ENCODE measurements around the gene MAP2K5. TPM values are rescaled to one million over a fixed set of nuclear protein-coding genes. Genes with fewer than 3 reads are reported as not detected.
"Not testable (repeated sequence)": the region's sequence is repeated elsewhere in the genome, so short reads cannot be mapped to it uniquely, and the experiment has no call there.

The MAP2K5 gene
- total RNA-seq, 2 experiments from 2014 or later = 18.0 to 26.7 TPM

GRCh38 chr15:67606742-67607141 lies 64.2 kb downstream of the MAP2K5 start:
- DNase-seq (no peak), ATAC-seq (no peak)
- H3K9me3 Mint-ChIP-seq (ENCODE audit: low read depth) = no peaks in the 10 kb centered on the region
- no peak overlapping the region for H3K4me3 Mint-ChIP-seq
- no peak overlapping the region for H3K27ac Mint-ChIP-seq
- no peaks in the 10 kb centered on the region for H3K4me1 Mint-ChIP-seq
- POLR2A ChIA-PET = no interaction called here
- H3K36me3 Mint-ChIP-seq (ENCODE audit: low read depth) = peaks cover 6% of the 10 kb centered on the region
- CTCF ChIA-PET = no interaction called here
- intact Hi-C loops (cut with DNase I, micrococcal nuclease) = no loop called here
- H3K27me3 Mint-ChIP-seq = no peaks in the 10 kb centered on the region

GRCh38 chr15:67607329-67607728 lies 64.8 kb downstream of the MAP2K5 start:
- Mint-ChIP-seq H3K9me3 (ENCODE audit: low read depth) (no peaks in the 10 kb centered on the region), H3K4me3 (no peak overlapping the region), H3K36me3 (ENCODE audit: low read depth) (peaks cover 6% of the 10 kb centered on the region), H3K4me1 (no peaks in the 10 kb centered on the region), H3K27me3 (no peaks in the 10 kb centered on the region), H3K27ac (no peak overlapping the region)
- DNase-seq = no peak
- ChIA-PET CTCF (no interaction called here), POLR2A (no interaction called here)
- intact Hi-C loops (cut with DNase I, micrococcal nuclease) = no loop called here
- no peak for ATAC-seq

DNA sequence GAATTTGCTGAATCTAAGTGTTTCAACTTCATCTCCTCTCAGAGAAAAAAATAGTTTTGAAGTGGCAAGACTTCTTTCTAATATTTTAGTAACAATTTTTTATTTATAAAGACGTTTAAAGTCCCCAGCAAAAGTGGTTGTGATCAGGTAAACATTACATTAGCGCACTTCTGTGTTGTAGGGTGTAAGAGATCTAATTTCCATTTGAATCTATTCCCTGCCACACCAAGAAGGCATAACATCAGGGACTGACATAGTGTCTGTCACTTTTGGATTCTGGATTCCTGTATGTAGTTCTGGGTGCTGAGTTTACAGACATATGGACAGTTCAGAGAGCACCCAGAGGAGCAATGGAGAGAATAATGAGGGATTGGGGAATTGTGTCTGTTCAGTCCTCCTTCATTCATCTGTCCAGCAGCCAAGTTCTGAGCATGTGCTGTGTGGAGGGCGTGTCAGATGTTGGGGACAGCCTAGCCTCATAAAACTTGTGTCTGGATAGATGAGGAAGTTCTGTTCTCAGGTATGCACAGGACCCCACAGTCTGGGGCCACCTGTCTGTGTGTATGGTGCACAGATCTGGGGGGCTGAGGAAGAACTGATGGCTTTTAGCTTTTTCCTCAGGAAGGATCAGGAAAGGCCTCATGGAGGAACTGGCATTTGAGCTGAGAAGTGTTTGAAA lies 65.6 kb downstream of the MAP2K5 start:
- intact Hi-C loops (cut with DNase I, micrococcal nuclease) = no loop called here
- Mint-ChIP-seq H3K27ac (no peak overlapping the region), H3K9me3 (ENCODE audit: low read depth) (no peaks in the 10 kb centered on the region), H3K4me3 (no peak overlapping the region), H3K27me3 (no peaks in the 10 kb centered on the region), H3K4me1 (no peaks in the 10 kb centered on the region), H3K36me3 (ENCODE audit: low read depth) (peaks cover 6% of the 10 kb centered on the region)
- POLR2A ChIA-PET = no interaction called here
- CTCF ChIA-PET = no interaction called here
- DNase-seq (no peak), ATAC-seq (no peak)

GRCh38 chr15:67608638-67608959 lies 66.1 kb downstream of the MAP2K5 start:
- H3K9me3 Mint-ChIP-seq (ENCODE audit: low read depth) = no peaks in the 10 kb centered on the region

DNA sequence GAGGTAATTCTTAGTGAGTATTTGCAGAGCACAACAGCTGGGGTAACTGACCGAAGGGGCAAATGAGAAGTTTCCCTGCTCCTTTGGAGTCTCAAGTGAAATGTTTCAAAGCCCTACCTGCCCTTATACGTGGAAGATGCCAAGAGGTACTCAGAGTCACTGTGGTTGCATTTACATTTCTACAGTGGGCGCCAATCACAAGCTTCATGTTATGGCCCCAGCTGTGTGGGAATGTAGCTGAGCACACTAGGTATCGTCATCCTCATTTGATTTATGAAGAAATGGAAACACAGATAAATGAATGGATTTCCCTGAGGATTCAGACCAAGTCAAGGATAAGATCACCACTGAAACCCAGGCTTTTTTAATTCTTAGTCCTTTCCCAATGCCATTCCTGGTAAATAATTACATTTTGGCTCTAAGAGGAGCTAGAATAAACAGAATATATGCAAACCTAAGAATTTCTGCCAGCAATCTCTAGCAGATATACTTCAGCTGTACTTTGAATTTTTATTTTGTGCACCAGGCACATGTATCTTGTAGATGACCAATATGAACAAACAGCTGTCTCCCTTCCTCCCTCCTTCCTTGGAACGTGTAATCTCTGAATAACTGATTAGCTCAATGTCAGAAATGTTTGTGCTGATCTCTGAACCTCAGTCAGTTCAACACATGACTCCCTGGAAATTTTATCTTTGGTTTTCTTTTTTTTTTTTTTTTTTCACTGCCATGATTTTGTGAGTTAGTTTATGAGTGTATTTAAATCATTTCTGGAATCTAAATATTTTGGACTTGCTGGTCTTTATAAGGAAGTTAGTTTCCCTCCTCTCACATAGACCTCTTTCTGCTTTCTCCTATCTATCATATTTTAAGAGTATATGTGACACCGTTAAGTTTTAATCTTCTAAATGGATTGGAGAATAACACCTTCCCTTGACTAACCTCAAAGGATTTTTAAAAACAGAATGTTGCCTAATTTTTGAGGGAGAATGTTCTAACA lies 69.2 kb downstream of the MAP2K5 start:
- H3K36me3 Mint-ChIP-seq (ENCODE audit: low read depth) = peaks cover 6% of the 10 kb centered on the region
- DNase-seq (no peak), ATAC-seq (no peak)
- no peaks in the 10 kb centered on the region for H3K9me3 Mint-ChIP-seq (ENCODE audit: low read depth)
- H3K27me3 Mint-ChIP-seq = no peaks in the 10 kb centered on the region
- H3K27ac Mint-ChIP-seq = no peak overlapping the region
- intact Hi-C loops (cut with DNase I, micrococcal nuclease) = no loop called here
- POLR2A ChIA-PET = no interaction called here
- H3K4me3 Mint-ChIP-seq = no peak overlapping the region
- H3K4me1 Mint-ChIP-seq = no peaks in the 10 kb centered on the region
- CTCF ChIA-PET = interaction anchor here (0.7 to 1.3 kb wide), 2 partner anchors 17 to 103 kb away, joined by 3 read pairs; no protein-coding TSS in a partner anchor

More at GRCh38 chr15:67608638-67608959, 66.1 kb downstream of the MAP2K5 start:
- Mint-ChIP-seq H3K27me3 (no peaks in the 10 kb centered on the region), H3K4me3 (no peak overlapping the region), H3K4me1 (no peaks in the 10 kb centered on the region), H3K36me3 (ENCODE audit: low read depth) (peaks cover 6% of the 10 kb centered on the region), H3K27ac (no peak overlapping the region)
- no peak for DNase-seq
- ChIA-PET POLR2A (no interaction called here), CTCF (no interaction called here)
- intact Hi-C loops (cut with DNase I, micrococcal nuclease) = no loop called here
- no peak for ATAC-seq

GRCh38 chr15:67613211-67613610 lies 70.7 kb downstream of the MAP2K5 start:
- Mint-ChIP-seq H3K9me3 (ENCODE audit: low read depth) (no peaks in the 10 kb centered on the region), H3K27ac (no peak overlapping the region), H3K4me1 (no peaks in the 10 kb centered on the region), H3K27me3 (no peaks in the 10 kb centered on the region), H3K4me3 (no peak overlapping the region), H3K36me3 (ENCODE audit: low read depth) (peaks cover 2% of the 10 kb centered on the region)
- intact Hi-C loops (cut with DNase I, micrococcal nuclease) = no loop called here
- POLR2A ChIA-PET = no interaction called here
- ATAC-seq = no peak
- DNase-seq = no peak
- CTCF ChIA-PET = interaction anchor here (0.9 to 1.4 kb wide), 3 partner anchors 43 to 155 kb away, joined by 3 to 4 read pairs (median 4); no protein-coding TSS in a partner anchor

GRCh38 chr15:67613708-67614107 lies 71.2 kb downstream of the MAP2K5 start:
- ChIA-PET CTCF (interaction anchor here (0.8 to 1.4 kb wide), 4 partner anchors 43 to 155 kb away, joined by 3 to 4 read pairs (median 4); no protein-coding TSS in a partner anchor), POLR2A (no interaction called here)
- intact Hi-C loops (cut with DNase I, micrococcal nuclease) = no loop called here
- DNase-seq (no peak), ATAC-seq (no peak)
- H3K9me3 Mint-ChIP-seq (ENCODE audit: low read depth) = no peaks in the 10 kb centered on the region
- no peak overlapping the region for H3K4me3 Mint-ChIP-seq
- no peaks in the 10 kb centered on the region for H3K27me3 Mint-ChIP-seq
- H3K36me3 Mint-ChIP-seq (ENCODE audit: low read depth) = no peaks in the 10 kb centered on the region
- H3K27ac Mint-ChIP-seq = no peak overlapping the region
- H3K4me1 Mint-ChIP-seq = no peaks in the 10 kb centered on the region

- H3K27ac Mint-ChIP-seq; ATAC-seq; H3K27me3 Mint-ChIP-seq; H3K4me1 Mint-ChIP-seq; intact Hi-C loops (cut with DNase I, micrococcal nuclease); H3K4me3 Mint-ChIP-seq; H3K9me3 Mint-ChIP-seq (ENCODE audit: low read depth); H3K36me3 Mint-ChIP-seq (ENCODE audit: low read depth); POLR2A ChIA-PET; DNase-seq: not testable (repeated sequence)
- CTCF ChIA-PET = interaction anchor here (0.7 to 1.3 kb wide), 2 partner anchors 9 to 49 kb away, joined by 3 to 4 read pairs; no protein-coding TSS in a partner anchor
Observed at GRCh38 chr15:67615131-67615534, 72.6 kb downstream of the MAP2K5 start.

- H3K27me3 Mint-ChIP-seq = no peaks in the 10 kb centered on the region
- peaks cover 5% of the 10 kb centered on the region for H3K36me3 Mint-ChIP-seq (ENCODE audit: low read depth)
- H3K4me1 Mint-ChIP-seq = no peaks in the 10 kb centered on the region
- ChIA-PET POLR2A (no interaction called here), CTCF (interaction anchor here (0.7 kb wide), 1 partner anchor 19 kb away, joined by 4 read pairs; no protein-coding TSS in a partner anchor)
- DNase-seq (no peak), ATAC-seq (no peak)
- peak overlapping the region; percentile 15 for H3K27ac Mint-ChIP-seq
- no peaks in the 10 kb centered on the region for H3K9me3 Mint-ChIP-seq (ENCODE audit: low read depth)
- no peak overlapping the region for H3K4me3 Mint-ChIP-seq
- intact Hi-C loops (cut with DNase I, micrococcal nuclease) = no loop called here
Observed at GRCh38 chr15:67618297-67618696, 75.8 kb downstream of the MAP2K5 start.

DNA sequence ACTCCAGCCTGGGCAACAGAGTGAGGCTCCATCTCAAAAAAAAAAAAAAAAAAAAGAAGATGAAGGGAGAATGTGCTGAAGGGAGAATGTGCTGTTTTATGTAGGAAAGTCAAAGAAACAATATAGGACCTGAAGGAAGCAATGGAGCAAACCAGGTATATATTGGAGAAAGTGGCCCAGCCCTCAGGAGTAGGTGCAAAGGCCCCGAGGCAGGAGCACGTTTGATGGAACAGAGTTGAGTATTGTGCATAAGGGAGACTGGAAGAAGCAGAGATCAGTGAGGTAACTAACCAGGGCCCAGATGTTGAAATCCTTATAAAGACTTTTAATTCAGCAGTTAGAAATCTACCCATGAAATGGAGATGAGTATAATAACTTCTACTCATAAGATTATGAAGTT lies 79.6 kb downstream of the MAP2K5 start:
- Mint-ChIP-seq H3K27ac (no peak overlapping the region), H3K36me3 (ENCODE audit: low read depth) (peaks cover 5% of the 10 kb centered on the region), H3K4me3 (no peak overlapping the region), H3K4me1 (no peaks in the 10 kb centered on the region), H3K9me3 (ENCODE audit: low read depth) (no peaks in the 10 kb centered on the region), H3K27me3 (no peaks in the 10 kb centered on the region)
- POLR2A ChIA-PET = no interaction called here
- intact Hi-C loops (cut with DNase I, micrococcal nuclease) = no loop called here
- CTCF ChIA-PET = no interaction called here
- DNase-seq (no peak), ATAC-seq (no peak)

GRCh38 chr15:67632261-67632660 lies 89.8 kb downstream of the MAP2K5 start:
- POLR2A ChIA-PET = no interaction called here
- CTCF ChIA-PET = interaction anchor here (0.6 to 1.1 kb wide), 2 partner anchors 11 to 170 kb away, joined by 3 read pairs; no protein-coding TSS in a partner anchor

GRCh38 chr15:67635950-67636349 lies 93.4 kb downstream of the MAP2K5 start:
- peaks cover 20% of the 10 kb centered on the region for H3K36me3 Mint-ChIP-seq (ENCODE audit: low read depth)
- POLR2A ChIA-PET; H3K27me3 Mint-ChIP-seq; H3K9me3 Mint-ChIP-seq (ENCODE audit: low read depth); CTCF ChIA-PET; H3K4me3 Mint-ChIP-seq; H3K4me1 Mint-ChIP-seq; ATAC-seq; H3K27ac Mint-ChIP-seq; intact Hi-C loops (cut with DNase I, micrococcal nuclease): not testable (repeated sequence)
- DNase-seq = peak; percentile 28

More at GRCh38 chr15:67632261-67632660, 89.8 kb downstream of the MAP2K5 start:
- Mint-ChIP-seq H3K4me1 (peaks cover 6% of the 10 kb centered on the region), H3K4me3 (no peak overlapping the region), H3K27me3 (no peaks in the 10 kb centered on the region), H3K36me3 (ENCODE audit: low read depth) (peaks cover 23% of the 10 kb centered on the region), H3K27ac (no peak overlapping the region), H3K9me3 (ENCODE audit: low read depth) (no peaks in the 10 kb centered on the region)
- intact Hi-C loops (cut with DNase I, micrococcal nuclease) = no loop called here
- ATAC-seq (no peak), DNase-seq (no peak)
